HG02840 (cell line): ENCODE measurements around the gene TTC1.
A peak's percentile ranks its signal among the peaks of the same experiment; 100 is the strongest.
"Not testable (repeated sequence)": the region's sequence is repeated elsewhere in the genome, so short reads cannot be mapped to it uniquely, and the experiment has no call there.

Experiments used
- ATAC-seq: cut with Tn5 transposase; IDR thresholded peaks from one replicate; pipeline ENCODE4 v1.9.1; 2021; ENCODE audit warnings: mild to moderate bottlenecking, moderate library complexity, moderate number of reproducible peaks; ENCODE audit not compliant: unreplicated experiment, low FRiP score

The TTC1 gene

DNA sequence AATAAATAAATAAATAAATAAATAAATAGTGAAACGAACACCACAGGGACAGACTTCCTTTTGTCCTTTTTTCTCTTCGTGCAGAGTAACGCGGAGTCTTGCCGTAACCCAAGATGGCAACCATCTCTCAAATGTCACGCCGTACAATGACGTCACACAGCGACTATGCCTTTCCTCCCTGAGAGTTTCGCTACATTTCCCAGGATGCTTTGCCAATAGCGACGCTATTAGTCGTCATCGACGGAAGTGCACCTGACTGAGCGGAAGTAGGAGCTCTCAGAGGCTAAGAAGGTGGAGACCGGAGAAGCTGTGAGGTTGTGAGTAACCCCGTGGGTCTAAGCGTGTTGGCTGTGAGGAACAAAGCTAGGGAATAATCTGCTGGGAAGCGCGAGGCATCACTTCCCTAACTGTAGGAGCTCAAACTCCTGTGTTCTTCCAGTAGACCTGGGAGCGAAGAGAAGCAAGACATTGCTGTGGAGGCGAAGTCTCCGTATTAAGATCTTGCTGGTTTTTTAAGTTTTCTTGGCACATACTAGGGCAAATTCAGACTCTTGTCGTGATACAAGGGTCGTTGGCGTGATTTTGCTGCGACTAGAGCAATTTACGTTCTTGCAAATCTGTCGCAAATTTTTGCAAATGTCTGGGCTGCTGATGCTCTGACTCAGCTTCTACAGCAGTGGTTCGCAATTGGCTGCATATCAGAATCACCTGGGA lies at the start of gene TTC1:
TTC1 (plus strand) TSS at position 263 of the 714 bp plus-strand sequence. CDS start 1,390 bp downstream, outside the sequence.
- ATAC-seq: peak; percentile 99

DNA sequence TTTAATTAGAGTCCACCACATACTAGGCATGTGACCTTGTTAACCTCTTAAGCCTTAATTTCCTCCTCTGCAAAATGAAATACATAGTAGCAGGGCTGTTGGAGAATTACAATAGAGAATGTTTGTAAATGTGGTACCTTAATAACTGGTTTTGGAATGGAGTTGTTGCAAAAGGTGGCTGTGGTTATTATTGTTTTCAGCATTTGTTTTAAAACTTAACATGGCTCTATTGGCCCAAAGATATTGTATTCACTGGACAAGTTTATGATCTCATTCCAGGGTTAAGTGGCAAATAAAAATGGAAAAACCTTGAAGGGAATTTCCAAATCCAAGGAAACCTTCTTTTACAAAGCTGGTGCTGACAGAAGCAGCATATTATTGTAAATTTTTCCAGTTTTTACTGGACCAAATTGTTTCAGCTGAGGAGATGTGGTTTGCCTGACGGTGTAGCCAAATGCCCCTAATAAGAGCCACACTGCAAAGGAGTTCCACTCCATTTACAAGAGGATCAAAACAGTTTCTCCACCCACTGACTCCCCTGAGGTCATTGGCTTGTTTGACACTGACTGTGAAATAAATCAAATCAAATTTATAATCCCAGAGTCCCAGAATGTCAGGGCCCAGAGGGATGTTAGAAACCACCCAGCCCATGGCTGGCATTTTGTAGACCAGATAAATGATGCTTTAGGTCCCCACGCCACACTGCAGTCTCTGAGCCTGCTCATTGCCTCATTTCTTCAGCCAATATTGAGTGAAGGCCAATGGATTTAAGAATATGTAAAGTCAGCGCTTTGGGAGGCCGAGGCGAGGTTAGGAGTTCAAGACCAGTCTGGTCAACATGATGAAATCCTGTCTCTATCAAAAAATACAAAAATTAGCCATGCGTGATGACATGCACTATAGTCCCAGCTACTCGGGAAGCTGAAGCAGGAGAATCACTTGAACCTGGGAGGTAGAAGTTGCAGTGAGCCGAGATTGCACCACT lies 47.5 kb upstream of the TTC1 start:
- ATAC-seq: no peak

DNA sequence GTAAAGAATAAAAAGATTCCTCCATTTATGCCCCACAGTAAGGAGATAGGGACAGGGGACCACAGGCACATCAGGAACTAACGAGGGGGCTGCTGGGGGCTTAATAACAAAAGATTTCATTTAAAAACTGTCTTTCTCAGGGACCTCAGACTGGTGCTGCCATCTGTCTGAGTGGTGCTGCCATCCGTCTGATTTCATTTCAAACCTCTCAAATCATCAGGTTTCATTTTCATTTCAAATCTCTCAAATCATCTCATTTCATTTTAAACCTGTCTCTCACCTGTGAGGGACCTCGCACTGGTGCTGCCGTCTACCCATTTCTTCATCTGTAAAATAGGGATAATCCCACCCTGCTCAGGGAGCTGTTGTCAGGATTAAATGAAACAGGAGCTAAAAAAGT lies 46.7 kb upstream of the TTC1 start:
- no peak for ATAC-seq

GRCh38 chr5:159963935-159964334 lies 45.0 kb upstream of the TTC1 start:
- no peak for ATAC-seq

DNA sequence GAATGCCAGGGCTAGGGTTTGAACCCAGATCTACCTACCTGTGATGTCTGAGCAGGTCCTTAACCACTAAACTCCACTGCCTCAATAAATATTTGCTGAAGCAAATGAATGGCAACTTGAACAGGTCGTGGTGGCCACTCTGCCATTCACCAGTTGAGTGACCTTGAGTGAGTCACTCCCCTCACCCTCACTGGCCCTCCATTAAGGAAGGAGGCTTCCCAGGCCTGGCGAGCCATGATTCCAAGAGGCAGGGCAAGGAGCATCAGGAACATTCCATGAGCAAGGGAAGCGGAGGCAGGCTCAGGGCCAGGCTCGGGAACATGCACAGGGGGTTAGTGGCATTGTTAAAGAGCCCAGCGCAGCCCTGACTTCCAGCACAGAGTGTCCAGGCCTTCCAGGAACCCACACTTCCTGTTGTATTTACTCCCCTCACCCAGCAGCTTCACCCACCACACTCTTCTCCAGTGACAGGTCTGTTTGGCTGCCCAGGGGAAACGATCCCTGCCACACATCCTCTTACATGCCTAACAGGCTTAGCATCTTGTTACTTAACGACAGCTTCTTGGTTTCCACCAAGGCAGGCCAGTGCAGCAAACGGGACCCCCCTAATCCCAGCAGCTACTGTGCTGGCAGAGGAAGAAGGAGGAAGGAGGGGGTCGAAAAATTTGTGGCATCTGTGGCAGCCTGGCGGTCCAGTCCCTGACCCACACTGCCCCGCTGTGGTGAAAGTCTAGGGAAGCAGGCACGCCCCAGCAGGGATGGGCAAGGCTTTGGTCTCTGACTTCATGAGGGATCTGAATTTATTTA lies 43.7 kb upstream of the TTC1 start:
- no peak for ATAC-seq

GRCh38 chr5:159965838-159966128 lies 43.2 kb upstream of the TTC1 start:
- ATAC-seq: not testable (repeated sequence)

DNA sequence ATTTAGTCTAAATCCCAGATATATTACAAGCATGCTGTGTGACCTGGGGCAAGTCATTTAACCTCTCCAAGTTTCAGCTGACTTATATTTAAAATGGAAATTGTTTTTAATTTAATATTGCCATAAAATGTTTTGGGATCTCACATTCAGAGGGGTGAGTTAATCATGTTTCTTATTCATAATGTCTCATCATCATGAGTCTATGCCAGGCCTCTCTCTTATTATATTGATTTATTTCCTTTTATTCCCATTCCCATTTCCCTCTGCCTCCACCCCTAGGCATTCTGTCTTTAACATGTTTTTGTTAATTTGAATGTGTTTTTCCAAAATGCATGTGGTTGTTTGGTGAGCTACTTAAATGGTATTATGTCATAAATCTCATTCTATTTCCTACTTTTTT lies 39.0 kb upstream of the TTC1 start:
- no peak for ATAC-seq

DNA sequence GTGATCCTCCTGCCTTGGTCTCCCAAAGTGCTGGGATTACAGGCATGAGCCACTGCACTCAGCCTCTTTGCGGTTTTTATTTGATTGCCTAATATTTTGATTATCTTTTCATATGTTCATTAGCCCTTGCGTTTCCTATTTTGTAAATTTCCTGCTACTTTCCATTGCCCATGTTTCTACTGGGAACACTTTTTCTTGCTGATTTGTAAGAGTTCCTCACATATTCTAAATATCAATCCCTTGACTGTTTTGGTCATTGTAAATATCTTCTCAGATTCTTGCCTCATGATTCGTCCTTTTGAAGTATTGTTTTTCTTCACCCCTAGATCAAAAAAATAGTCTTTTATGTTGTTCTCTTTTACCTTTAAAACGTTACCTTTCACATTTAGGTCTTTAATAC lies 37.9 kb upstream of the TTC1 start:
- no peak for ATAC-seq

- ATAC-seq: no peak
These were observed 37.4 kb upstream of the TTC1 start for GRCh38 chr5:159971514-159971913.

GRCh38 chr5:159971931-159972461 lies 36.9 kb upstream of the TTC1 start:
- no peak for ATAC-seq

DNA sequence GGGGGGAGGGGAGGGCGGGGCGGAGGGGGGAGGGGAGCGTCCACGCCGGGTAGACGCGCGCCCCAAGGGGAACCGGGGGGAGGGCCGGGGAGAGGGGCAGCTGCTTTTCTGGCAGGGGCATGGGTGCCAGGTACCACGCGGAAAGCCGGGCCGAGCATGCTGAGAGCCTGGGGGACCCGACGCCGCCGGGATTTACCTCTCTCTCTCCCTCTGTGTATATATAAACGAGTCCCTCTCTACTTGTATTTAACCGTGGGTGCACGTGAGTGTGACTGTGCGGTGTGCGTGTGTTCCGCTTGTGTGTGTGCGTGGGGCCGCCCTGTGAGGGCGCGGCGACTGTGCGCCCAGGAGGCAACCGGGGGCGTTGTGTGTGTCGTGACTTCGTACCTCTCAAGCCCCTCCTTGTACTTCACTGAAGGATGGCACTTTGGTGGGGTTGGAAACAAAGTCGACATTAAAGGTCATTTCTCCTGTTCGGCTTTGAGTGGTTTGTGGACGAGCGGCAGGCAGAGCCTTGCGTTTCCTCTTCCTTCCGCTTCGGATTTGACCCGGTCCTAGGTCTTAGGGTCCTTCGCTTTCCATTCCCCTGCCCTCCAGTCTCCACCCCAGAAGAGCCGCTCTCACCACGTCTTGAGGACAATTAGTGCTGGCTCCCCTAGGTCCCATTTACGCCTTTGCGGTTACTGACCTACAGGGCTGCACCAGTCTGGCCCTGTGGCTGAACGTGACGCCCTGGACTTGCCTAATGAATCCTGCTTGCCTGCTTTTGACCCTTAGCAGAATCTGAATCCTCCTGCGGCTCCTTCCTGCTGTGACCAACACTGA lies 36.2 kb upstream of the TTC1 start:
- ATAC-seq: no peak

DNA sequence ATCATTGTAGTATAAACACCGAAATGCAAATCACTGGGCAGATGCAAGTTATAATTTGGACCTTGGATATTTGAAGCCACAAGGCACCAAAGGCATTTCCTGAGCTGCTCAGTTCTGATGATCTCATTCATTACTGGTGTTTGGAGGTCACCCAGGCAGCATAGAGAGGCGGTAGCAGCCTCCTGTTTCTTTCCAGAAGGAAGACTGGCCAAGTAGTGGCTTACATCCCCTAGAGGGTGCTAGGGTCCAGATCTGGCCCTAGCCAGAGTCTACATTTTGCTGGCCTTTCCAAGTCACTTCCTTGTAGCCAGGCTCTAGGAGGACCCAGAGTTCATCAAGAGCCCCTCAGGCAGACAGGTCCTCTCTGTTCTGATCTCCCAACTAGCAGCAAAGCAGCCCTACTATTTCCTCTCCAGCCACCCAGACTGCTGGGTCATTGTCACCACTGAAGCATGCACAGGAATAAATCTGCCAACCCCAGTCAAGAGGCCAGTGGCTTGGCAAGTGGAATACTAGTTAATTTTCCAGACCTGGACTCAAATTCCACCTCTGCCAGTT lies 33.4 kb upstream of the TTC1 start:
- ATAC-seq: no peak

GRCh38 chr5:159976921-159977320 lies 32.0 kb upstream of the TTC1 start:
- ATAC-seq: no peak

DNA sequence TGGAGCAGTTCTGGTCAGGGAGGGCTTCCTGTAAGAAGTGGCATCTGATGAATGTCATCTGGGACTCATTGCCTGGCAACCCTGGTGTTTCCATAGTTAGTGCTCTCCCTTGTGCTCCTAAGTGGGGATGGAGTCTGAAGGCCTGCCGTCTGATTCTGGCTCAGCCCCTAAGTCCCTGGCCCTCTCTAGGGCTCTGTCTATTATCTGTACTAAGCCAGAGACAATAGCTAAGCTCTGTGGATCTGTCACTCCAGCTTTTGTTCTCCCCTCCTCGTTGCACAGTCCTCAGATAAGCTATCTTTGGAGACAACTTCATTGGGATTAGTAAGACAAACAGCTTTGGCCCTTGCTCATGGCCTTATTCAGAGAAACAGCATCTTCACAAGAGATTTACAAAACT lies 30.6 kb upstream of the TTC1 start:
- no peak for ATAC-seq

GRCh38 chr5:159982421-159983173 lies 26.3 kb upstream of the TTC1 start:
- no peak for ATAC-seq

GRCh38 chr5:159987031-159987674 lies 21.8 kb upstream of the TTC1 start:
- peak; percentile 82 for ATAC-seq

GRCh38 chr5:159990506-159990905 lies 18.4 kb upstream of the TTC1 start:
- no peak for ATAC-seq

GRCh38 chr5:159992566-159992965 lies 16.4 kb upstream of the TTC1 start:
- no peak for ATAC-seq
